Panc1 (cell line): ENCODE measurements around the gene TTLL11.

ENCODE experiments used
- POLR2AphosphoS5 ChIP-seq: IDR thresholded peaks from 2 replicates; pipeline ENCODE4 v1.6.1; 2012; ENCODE audit warnings: mild to moderate bottlenecking, low read depth, low read length, moderate library complexity
- TCF7L2 ChIP-seq: IDR thresholded peaks from 2 replicates; pipeline ENCODE4 v1.6.1; 2011; ENCODE audit warnings: mild to moderate bottlenecking, low read depth, low read length, inconsistent platforms
- TF ChIP-seq, protein P1 (sequence below): fragments of 450-650 bp; IDR thresholded peaks from 2 replicates; pipeline ENCODE4 v1.5.1; 2017; ENCODE audit warnings: mild to moderate bottlenecking
- TF ChIP-seq, protein P2 (sequence below), 2 experiments: IDR thresholded peaks; 2 replicates each; pipeline ENCODE4 v1.6.1; 2011 to 2012; ENCODE audit warnings: low read depth in 2 of 2, control low read depth in 1 of 2, low read length in 1 of 2, mild to moderate bottlenecking in 1 of 2, moderate library complexity in 1 of 2; ENCODE audit not compliant: insufficient read depth in 1 of 2

- TF ChIP-seq, protein P1, sequence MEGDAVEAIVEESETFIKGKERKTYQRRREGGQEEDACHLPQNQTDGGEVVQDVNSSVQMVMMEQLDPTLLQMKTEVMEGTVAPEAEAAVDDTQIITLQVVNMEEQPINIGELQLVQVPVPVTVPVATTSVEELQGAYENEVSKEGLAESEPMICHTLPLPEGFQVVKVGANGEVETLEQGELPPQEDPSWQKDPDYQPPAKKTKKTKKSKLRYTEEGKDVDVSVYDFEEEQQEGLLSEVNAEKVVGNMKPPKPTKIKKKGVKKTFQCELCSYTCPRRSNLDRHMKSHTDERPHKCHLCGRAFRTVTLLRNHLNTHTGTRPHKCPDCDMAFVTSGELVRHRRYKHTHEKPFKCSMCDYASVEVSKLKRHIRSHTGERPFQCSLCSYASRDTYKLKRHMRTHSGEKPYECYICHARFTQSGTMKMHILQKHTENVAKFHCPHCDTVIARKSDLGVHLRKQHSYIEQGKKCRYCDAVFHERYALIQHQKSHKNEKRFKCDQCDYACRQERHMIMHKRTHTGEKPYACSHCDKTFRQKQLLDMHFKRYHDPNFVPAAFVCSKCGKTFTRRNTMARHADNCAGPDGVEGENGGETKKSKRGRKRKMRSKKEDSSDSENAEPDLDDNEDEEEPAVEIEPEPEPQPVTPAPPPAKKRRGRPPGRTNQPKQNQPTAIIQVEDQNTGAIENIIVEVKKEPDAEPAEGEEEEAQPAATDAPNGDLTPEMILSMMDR, result no peak
- TF ChIP-seq, protein P2, sequence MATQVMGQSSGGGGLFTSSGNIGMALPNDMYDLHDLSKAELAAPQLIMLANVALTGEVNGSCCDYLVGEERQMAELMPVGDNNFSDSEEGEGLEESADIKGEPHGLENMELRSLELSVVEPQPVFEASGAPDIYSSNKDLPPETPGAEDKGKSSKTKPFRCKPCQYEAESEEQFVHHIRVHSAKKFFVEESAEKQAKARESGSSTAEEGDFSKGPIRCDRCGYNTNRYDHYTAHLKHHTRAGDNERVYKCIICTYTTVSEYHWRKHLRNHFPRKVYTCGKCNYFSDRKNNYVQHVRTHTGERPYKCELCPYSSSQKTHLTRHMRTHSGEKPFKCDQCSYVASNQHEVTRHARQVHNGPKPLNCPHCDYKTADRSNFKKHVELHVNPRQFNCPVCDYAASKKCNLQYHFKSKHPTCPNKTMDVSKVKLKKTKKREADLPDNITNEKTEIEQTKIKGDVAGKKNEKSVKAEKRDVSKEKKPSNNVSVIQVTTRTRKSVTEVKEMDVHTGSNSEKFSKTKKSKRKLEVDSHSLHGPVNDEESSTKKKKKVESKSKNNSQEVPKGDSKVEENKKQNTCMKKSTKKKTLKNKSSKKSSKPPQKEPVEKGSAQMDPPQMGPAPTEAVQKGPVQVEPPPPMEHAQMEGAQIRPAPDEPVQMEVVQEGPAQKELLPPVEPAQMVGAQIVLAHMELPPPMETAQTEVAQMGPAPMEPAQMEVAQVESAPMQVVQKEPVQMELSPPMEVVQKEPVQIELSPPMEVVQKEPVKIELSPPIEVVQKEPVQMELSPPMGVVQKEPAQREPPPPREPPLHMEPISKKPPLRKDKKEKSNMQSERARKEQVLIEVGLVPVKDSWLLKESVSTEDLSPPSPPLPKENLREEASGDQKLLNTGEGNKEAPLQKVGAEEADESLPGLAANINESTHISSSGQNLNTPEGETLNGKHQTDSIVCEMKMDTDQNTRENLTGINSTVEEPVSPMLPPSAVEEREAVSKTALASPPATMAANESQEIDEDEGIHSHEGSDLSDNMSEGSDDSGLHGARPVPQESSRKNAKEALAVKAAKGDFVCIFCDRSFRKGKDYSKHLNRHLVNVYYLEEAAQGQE (IDR thresholded peaks at IDR 0.05; ENCODE audit: insufficient read depth in 1 of 2, low read depth in 2 of 2, low read length in 1 of 2), result no peak
- TF ChIP-seq POLR2AphosphoS5 (no peak), TCF7L2 (no peak)
Measured at GRCh38 chr9:121814594-121814993, 278.5 kb downstream of the TTLL11 start.
